ENCODE results near the gene CYP20A1. TPM values are rescaled to one million over a fixed set of nuclear protein-coding genes. Genes with fewer than 3 reads are reported as not detected.
"Not testable (repeated sequence)": the region's sequence is repeated elsewhere in the genome, so short reads cannot be mapped to it uniquely, and the experiment has no call there.

CYP20A1 gene
- total RNA-seq, 4 donors from 2014 or later = 20.8 to 25.9 (median 24.9) TPM

GRCh38 chr2:203282101-203282500 lies 43.3 kb downstream of the CYP20A1 start:
- no peaks in the 10 kb centered on the region for H3K4me1 ChIP-seq
- 96% methylated on average over 7 of the region's 7 CpGs for WGBS
- no peak for DNase-seq (ENCODE audit: low spot score in 2 of 2)
- H3K36me3 ChIP-seq = peaks cover 90% of the 10 kb centered on the region
- no peak overlapping the region for H3K27ac ChIP-seq
- H3K9me3 ChIP-seq = no peaks in the 10 kb centered on the region
- H3K27me3 ChIP-seq = no peaks in the 10 kb centered on the region
- H3K4me3 ChIP-seq = no peak overlapping the region
- TF ChIP-seq POLR2A (IDR thresholded peaks at IDR 0.05) (no peak), POLR2AphosphoS5 (IDR thresholded peaks at IDR 0.05) (no peak), EP300 (IDR thresholded peaks at IDR 0.05) (no peak)
- TF ChIP-seq, protein P1, sequence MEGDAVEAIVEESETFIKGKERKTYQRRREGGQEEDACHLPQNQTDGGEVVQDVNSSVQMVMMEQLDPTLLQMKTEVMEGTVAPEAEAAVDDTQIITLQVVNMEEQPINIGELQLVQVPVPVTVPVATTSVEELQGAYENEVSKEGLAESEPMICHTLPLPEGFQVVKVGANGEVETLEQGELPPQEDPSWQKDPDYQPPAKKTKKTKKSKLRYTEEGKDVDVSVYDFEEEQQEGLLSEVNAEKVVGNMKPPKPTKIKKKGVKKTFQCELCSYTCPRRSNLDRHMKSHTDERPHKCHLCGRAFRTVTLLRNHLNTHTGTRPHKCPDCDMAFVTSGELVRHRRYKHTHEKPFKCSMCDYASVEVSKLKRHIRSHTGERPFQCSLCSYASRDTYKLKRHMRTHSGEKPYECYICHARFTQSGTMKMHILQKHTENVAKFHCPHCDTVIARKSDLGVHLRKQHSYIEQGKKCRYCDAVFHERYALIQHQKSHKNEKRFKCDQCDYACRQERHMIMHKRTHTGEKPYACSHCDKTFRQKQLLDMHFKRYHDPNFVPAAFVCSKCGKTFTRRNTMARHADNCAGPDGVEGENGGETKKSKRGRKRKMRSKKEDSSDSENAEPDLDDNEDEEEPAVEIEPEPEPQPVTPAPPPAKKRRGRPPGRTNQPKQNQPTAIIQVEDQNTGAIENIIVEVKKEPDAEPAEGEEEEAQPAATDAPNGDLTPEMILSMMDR (IDR thresholded peaks at IDR 0.05) = no peak

DNA sequence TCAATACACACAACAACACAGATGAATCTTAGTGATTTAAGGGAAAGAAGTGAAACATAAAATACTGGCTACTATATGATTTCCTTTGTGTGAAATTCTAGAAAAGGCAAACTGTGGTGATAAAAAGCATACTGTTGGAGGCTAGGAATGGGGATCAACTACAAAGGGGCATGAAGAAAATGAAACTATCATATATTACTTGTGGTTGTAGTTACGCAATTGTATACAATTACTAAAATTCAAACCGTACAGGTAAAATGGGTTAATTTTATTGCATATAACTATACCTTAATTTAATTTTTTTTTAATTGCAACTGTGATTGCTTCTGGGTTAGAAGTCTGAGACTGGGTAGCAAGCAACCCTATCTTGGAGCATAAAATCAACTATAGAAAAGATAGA lies 47.7 kb downstream of the CYP20A1 start:
- WGBS = 89% methylated on average over 2 of the region's 2 CpGs

GRCh38 chr2:203301667-203302066 lies 62.8 kb downstream of the CYP20A1 start:
- Histone ChIP-seq H3K9me3 (no peaks in the 10 kb centered on the region), H3K36me3 (peaks cover 19% of the 10 kb centered on the region), H3K4me3 (no peak overlapping the region), H3K27me3 (no peaks in the 10 kb centered on the region), H3K4me1 (no peaks in the 10 kb centered on the region), H3K27ac (no peak overlapping the region)
- TF ChIP-seq, protein P1 (IDR thresholded peaks at IDR 0.05) = no peak
- no peak for TF ChIP-seq EP300 (IDR thresholded peaks at IDR 0.05)
- TF ChIP-seq POLR2AphosphoS5 (IDR thresholded peaks at IDR 0.05) = no peak
- TF ChIP-seq POLR2A (IDR thresholded peaks at IDR 0.05) = no peak
- no peak for DNase-seq (ENCODE audit: low spot score in 2 of 2)
- WGBS = 93% methylated on average over 3 of the region's 3 CpGs

More for the DNA sequence above, 47.7 kb downstream of the CYP20A1 start:
- H3K9me3 ChIP-seq = no peaks in the 10 kb centered on the region
- H3K27me3 ChIP-seq = no peaks in the 10 kb centered on the region
- no peak overlapping the region for H3K4me3 ChIP-seq
- H3K36me3 ChIP-seq = peaks cover 76% of the 10 kb centered on the region
- no peaks in the 10 kb centered on the region for H3K4me1 ChIP-seq
- no peak overlapping the region for H3K27ac ChIP-seq
- TF ChIP-seq EP300 (IDR thresholded peaks at IDR 0.05) = no peak
- TF ChIP-seq POLR2A (IDR thresholded peaks at IDR 0.05) = no peak
- no peak for TF ChIP-seq POLR2AphosphoS5 (IDR thresholded peaks at IDR 0.05)
- TF ChIP-seq, protein P1 (IDR thresholded peaks at IDR 0.05) = no peak
- no peak for DNase-seq (ENCODE audit: low spot score in 2 of 2)

DNA sequence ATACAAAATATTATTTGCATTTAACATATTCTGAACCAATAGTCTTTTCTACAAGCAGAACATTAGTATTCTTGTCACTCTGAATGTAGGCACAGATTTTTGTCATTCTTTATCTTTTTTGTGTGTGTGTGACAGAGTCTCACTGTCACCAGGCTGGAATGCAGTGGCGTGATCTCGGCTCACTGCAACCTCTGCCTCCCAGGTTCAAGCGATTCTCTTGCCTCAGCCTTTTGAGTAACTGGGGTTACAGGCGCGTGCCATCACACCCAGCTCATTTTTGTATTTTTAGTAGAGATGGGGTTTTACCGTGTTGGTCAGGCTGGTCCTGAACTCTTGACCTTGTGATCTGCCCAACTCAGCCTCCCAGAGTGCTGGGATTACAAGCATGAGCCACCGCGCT lies 63.8 kb downstream of the CYP20A1 start:
- WGBS = 93% methylated on average over 8 of the region's 8 CpGs
- H3K4me1 ChIP-seq; H3K4me3 ChIP-seq; H3K27me3 ChIP-seq; H3K27ac ChIP-seq; H3K9me3 ChIP-seq; DNase-seq (ENCODE audit: low spot score in 2 of 2): not testable (repeated sequence)
- H3K36me3 ChIP-seq = peaks cover 20% of the 10 kb centered on the region

GRCh38 chr2:203310688-203311436 lies 72.0 kb downstream of the CYP20A1 start:
- Histone ChIP-seq H3K27ac (no peak overlapping the region), H3K4me1 (no peaks in the 10 kb centered on the region), H3K27me3 (no peaks in the 10 kb centered on the region), H3K4me3 (no peak overlapping the region), H3K9me3 (no peaks in the 10 kb centered on the region), H3K36me3 (peaks cover 7% of the 10 kb centered on the region)
- no peak for DNase-seq (ENCODE audit: low spot score in 2 of 2)
- 96% methylated on average over 3 of the region's 3 CpGs for WGBS
- no peak for TF ChIP-seq POLR2A (IDR thresholded peaks at IDR 0.05)
- no peak for TF ChIP-seq EP300 (IDR thresholded peaks at IDR 0.05)
- TF ChIP-seq, protein P1 (IDR thresholded peaks at IDR 0.05) = no peak
